ENCODE measurements around the gene MAGI1.

DNA sequence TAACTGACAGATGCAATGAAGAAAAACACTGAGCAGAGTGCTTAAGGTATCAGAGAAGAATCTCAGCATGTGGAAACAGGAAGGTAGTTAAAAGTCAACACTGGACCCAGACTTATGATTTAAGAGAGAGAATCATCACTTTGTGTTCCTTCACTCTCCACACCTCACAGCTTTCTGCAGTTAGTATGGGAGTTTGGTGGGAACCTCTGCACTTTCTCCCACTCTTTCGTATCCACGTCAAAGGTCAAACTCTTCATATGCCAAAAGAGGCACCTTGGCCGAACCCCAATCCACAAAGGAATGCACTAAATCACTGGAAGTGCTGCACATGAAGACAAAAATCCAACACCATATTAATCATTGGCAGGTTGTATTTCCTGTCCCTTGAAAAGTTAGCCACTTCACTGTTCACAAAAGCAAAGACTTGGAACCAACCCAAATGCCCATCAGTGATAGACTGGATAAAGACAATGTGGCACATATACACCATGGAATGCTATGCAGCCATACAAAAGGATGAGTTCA is 361.2 kb downstream of the MAGI1 start:
- TF ChIP-seq POLR2A (IDR thresholded peaks at IDR 0.05), result no peak
- no peak for TF ChIP-seq POLR2AphosphoS5 (IDR thresholded peaks at IDR 0.05)
- TF ChIP-seq, protein P1, sequence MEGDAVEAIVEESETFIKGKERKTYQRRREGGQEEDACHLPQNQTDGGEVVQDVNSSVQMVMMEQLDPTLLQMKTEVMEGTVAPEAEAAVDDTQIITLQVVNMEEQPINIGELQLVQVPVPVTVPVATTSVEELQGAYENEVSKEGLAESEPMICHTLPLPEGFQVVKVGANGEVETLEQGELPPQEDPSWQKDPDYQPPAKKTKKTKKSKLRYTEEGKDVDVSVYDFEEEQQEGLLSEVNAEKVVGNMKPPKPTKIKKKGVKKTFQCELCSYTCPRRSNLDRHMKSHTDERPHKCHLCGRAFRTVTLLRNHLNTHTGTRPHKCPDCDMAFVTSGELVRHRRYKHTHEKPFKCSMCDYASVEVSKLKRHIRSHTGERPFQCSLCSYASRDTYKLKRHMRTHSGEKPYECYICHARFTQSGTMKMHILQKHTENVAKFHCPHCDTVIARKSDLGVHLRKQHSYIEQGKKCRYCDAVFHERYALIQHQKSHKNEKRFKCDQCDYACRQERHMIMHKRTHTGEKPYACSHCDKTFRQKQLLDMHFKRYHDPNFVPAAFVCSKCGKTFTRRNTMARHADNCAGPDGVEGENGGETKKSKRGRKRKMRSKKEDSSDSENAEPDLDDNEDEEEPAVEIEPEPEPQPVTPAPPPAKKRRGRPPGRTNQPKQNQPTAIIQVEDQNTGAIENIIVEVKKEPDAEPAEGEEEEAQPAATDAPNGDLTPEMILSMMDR (IDR thresholded peaks at IDR 0.05), result no peak
- TF ChIP-seq EP300 (IDR thresholded peaks at IDR 0.05), result no peak
